ENCODE results near the gene ZNF69. TPM values are rescaled to one million over a fixed set of nuclear protein-coding genes. Genes with fewer than 3 reads are reported as not detected.
A peak's percentile ranks its signal among the peaks of the same experiment; 100 is the strongest.
"Not testable (repeated sequence)": the region's sequence is repeated elsewhere in the genome, so short reads cannot be mapped to it uniquely, and the experiment has no call there.

The ZNF69 gene
- total and polyA plus RNA-seq, 2 donors (not counting 1 experiment from before 2014, with no cell fraction given) = 0.92 to 2.1 TPM

DNA sequence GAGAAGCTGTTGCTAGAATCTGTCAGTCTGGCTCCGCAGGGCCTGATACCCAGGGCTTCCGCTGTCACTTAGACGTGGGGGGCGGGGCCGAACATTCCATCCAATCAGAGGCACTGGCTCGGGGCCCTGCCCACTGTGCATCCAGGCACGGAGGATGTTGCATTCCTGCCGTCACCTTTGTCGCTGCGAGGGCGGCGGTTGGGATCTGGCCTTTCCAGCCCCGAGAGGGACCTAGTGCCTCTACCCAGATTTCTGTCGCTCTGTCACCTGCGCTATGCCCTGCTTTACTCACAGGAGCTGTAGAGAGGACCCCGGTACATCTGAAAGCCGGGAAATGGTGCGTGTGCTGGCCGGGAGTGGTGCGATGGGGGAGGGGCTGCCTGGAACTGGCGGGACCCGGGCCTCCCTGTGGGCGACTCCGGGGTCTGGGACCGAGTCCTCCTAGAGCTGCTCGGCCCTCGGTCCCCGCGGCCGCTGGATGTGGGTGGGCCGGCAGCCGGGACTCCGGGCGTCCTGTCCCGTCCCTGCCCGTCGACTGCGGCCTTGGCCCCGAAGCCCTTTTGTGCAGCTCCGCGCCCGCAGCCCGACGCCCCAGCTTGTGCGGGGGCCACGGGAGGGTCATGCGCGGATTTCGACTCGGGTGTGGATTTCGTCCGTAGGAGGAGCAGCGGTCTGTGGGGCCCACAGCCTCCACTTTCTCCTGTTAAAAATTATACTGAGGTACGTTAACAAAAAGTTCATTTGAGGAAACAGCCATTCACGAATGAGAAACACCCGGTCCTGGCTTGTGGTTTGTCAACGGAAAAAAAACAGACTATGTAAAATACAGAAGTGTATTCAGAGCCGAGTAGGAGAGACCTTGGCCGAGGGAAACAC, 38.8 kb upstream of the ZNF69 start, which contains the start of gene ZNF439:
Gene ZNF439, plus strand, starts transcription at position 133 of the 876 bp plus-strand sequence. Its CDS starts 142 bp downstream, at position 275.
- POLR2A ChIA-PET = interaction anchor here (0.6 to 1.0 kb wide), 4 partner anchors 76 to 1477 kb away, joined by 3 to 4 read pairs (median 4); partner anchors contain the start of gene ZNF763
- CTCF ChIA-PET = interaction anchor here (0.6 to 1.7 kb wide), 9 partner anchors 15 to 292 kb away, joined by 3 to 6 read pairs (median 3); partner anchors contain the start of genes ZNF20 and ZNF491
- H3K4me3 ChIP-seq (ENCODE audit: control extremely low read depth in 1 of 5, extremely low read depth in 1 of 5, insufficient read depth in 1 of 5, low read depth in 2 of 5, low read length in 4 of 5) = peak within 1 kb of the TSS; percentile 57 to 85 (median 83)
- peak within 1 kb of the TSS; percentile 85 for H3K9ac ChIP-seq (ENCODE audit: low read length)
- H3K27ac ChIP-seq (ENCODE audit: low read length in 2 of 2) = peak within 1 kb of the TSS; percentile 71 to 72
- H3K9me3 ChIP-seq (ENCODE audit: control extremely low read depth in 1 of 3, control insufficient read depth in 2 of 3, insufficient read depth in 1 of 3, low read length in 2 of 3) = peaks cover 0 to 6% (median 3%) of the 10 kb centered on the region in 3 donors
- H3K79me2 ChIP-seq (ENCODE audit: control insufficient read depth, insufficient read depth, low read length) = peaks cover 42% of the 10 kb centered on the region
- peak within 1 kb of the TSS; percentile 86 for H2AFZ ChIP-seq (ENCODE audit: insufficient read depth, low read depth, low read length, poor library complexity, severe bottlenecking)
- DNase-seq = peak; percentile 93
- H3K4me3 Mint-ChIP-seq = peak within 1 kb of the TSS; percentile 90
- under 1% methylated on average over 56 of the region's 59 CpGs for WGBS (ENCODE audit: insufficient coverage)
- H4K20me1 ChIP-seq (ENCODE audit: control insufficient read depth, insufficient read depth, low read length, poor library complexity, severe bottlenecking) = peaks cover 44% of the 10 kb centered on the region
- H3K27me3 ChIP-seq (replicated peaks in 1 of 4; ENCODE audit: control extremely low read depth in 1 of 4, control insufficient read depth in 3 of 4, insufficient read depth in 4 of 4, low read length in 3 of 4) = no peaks in the 10 kb centered on the region
- intact Hi-C loops (cut with micrococcal nuclease) = loop anchor here (1.0 to 2.0 kb wide), 5 partner anchors 35 to 313 kb away; partner anchors contain the start of genes ZNF440, ZNF441, ZNF491 and ZNF700
- no peaks in the 10 kb centered on the region for H3K9me3 Mint-ChIP-seq (ENCODE audit: insufficient read depth)
- H3K36me3 ChIP-seq (replicated peaks in 1 of 2; ENCODE audit: control extremely low read depth in 1 of 2, control insufficient read depth in 1 of 2, extremely low read depth in 1 of 2, insufficient read depth in 2 of 2, low read length in 1 of 2) = peaks cover 2 to 20% of the 10 kb centered on the region in 2 experiments
- H3K4me2 ChIP-seq (replicated peaks; ENCODE audit: low read depth, low read length, poor library complexity, severe bottlenecking) = peak within 1 kb of the TSS; percentile 84
- H3K27me3 Mint-ChIP-seq = no peaks in the 10 kb centered on the region
- ATAC-seq (ENCODE audit: low read depth) = peak; percentile 97
- H3K4me1 ChIP-seq (ENCODE audit: control insufficient read depth in 2 of 2, insufficient read depth in 2 of 2, low read length in 2 of 2) = peaks cover 20 to 24% of the 10 kb centered on the region in 2 donors
- peak within 1 kb of the TSS; percentile 96 for H3K27ac Mint-ChIP-seq
- TF ChIP-seq, protein P1, sequence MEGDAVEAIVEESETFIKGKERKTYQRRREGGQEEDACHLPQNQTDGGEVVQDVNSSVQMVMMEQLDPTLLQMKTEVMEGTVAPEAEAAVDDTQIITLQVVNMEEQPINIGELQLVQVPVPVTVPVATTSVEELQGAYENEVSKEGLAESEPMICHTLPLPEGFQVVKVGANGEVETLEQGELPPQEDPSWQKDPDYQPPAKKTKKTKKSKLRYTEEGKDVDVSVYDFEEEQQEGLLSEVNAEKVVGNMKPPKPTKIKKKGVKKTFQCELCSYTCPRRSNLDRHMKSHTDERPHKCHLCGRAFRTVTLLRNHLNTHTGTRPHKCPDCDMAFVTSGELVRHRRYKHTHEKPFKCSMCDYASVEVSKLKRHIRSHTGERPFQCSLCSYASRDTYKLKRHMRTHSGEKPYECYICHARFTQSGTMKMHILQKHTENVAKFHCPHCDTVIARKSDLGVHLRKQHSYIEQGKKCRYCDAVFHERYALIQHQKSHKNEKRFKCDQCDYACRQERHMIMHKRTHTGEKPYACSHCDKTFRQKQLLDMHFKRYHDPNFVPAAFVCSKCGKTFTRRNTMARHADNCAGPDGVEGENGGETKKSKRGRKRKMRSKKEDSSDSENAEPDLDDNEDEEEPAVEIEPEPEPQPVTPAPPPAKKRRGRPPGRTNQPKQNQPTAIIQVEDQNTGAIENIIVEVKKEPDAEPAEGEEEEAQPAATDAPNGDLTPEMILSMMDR (IDR thresholded peaks at IDR 0.05) = no peak
- TF ChIP-seq EZH2 (IDR thresholded peaks at IDR 0.05; ENCODE audit: borderline replicate concordance, insufficient read depth, low read depth, low read length, poor library complexity, severe bottlenecking) = no peak
- peaks cover 29% of the 10 kb centered on the region for H3K4me1 Mint-ChIP-seq

DNA sequence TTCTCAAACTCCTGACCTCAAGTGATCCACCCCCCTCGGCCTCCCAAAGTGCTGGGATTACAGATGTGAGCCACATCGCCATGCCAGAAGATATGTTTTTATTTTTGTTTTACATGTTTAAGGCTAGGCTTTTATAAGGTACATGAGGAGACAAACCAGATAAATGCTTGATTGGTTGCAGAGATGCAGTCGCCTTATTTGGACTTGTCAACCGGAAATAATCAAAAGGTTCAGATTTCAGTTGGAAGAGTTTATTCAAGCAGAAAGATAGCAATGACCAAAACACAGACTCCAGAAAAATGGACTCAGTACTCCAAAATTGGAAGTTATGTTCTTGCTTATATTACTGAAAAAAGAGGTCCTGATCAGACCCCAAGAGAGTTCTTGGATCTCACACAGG, 37.3 kb upstream of the ZNF69 start:
- H3K9me3 ChIP-seq (ENCODE audit: control extremely low read depth in 1 of 3, control insufficient read depth in 2 of 3, insufficient read depth in 1 of 3, low read length in 2 of 3); DNase-seq; H3K27me3 ChIP-seq (replicated peaks in 1 of 4; ENCODE audit: control extremely low read depth in 1 of 4, control insufficient read depth in 3 of 4, insufficient read depth in 4 of 4, low read length in 3 of 4); H2AFZ ChIP-seq (ENCODE audit: insufficient read depth, low read depth, low read length, poor library complexity, severe bottlenecking); POLR2A ChIA-PET; H3K4me2 ChIP-seq (replicated peaks; ENCODE audit: low read depth, low read length, poor library complexity, severe bottlenecking); CTCF ChIA-PET; H3K4me3 ChIP-seq (ENCODE audit: control extremely low read depth in 1 of 5, extremely low read depth in 1 of 5, insufficient read depth in 1 of 5, low read depth in 2 of 5, low read length in 4 of 5); intact Hi-C loops (cut with micrococcal nuclease); H3K9ac ChIP-seq (ENCODE audit: low read length); H3K4me3 Mint-ChIP-seq; ATAC-seq (ENCODE audit: low read depth); H3K9me3 Mint-ChIP-seq (ENCODE audit: insufficient read depth); H3K27me3 Mint-ChIP-seq: not testable (repeated sequence)
- H3K27ac Mint-ChIP-seq = peak overlapping the region; percentile 6
- peaks cover 56% of the 10 kb centered on the region for H3K79me2 ChIP-seq (ENCODE audit: control insufficient read depth, insufficient read depth, low read length)
- 79% methylated on average over 2 of the region's 4 CpGs for WGBS (ENCODE audit: insufficient coverage)
- H3K4me1 Mint-ChIP-seq = peaks cover 34% of the 10 kb centered on the region
- peaks cover 55% of the 10 kb centered on the region for H4K20me1 ChIP-seq (ENCODE audit: control insufficient read depth, insufficient read depth, low read length, poor library complexity, severe bottlenecking)
- H3K27ac ChIP-seq (ENCODE audit: low read length in 2 of 2) = peak overlapping the region in 1 of 2 donors; percentile 71
- H3K36me3 ChIP-seq (replicated peaks in 1 of 2; ENCODE audit: control extremely low read depth in 1 of 2, control insufficient read depth in 1 of 2, extremely low read depth in 1 of 2, insufficient read depth in 2 of 2, low read length in 1 of 2) = peaks cover 3 to 22% of the 10 kb centered on the region in 2 experiments
- peaks cover 20 to 24% of the 10 kb centered on the region in 2 donors for H3K4me1 ChIP-seq (ENCODE audit: control insufficient read depth in 2 of 2, insufficient read depth in 2 of 2, low read length in 2 of 2)

All from B cell (primary cell).